Thymus (tissue), 11 donors: ENCODE results near the gene IGFBP7. TPM values are rescaled to one million over a fixed set of nuclear protein-coding genes. Genes with fewer than 3 reads are reported as not detected.

Source experiments
- DNase-seq, 9 donors: peaks; one replicate each; pipeline ENCODE4 v3.0.0-alpha.2; 2013; ENCODE audit warnings: low spot score in 9 of 9, low read depth in 6 of 9, missing footprints in 1 of 9
- H3K27ac ChIP-seq, 2 donors: one replicate each; pipeline ENCODE4 v1.5.1; 2013; ENCODE audit warnings: control low read depth in 1 of 2, low read depth in 1 of 2, low read length in 1 of 2, mild to moderate bottlenecking in 1 of 2, moderate library complexity in 1 of 2
- H3K27me3 ChIP-seq, 2 donors: one replicate each; pipeline ENCODE4 v1.5.1; 2013; ENCODE audit warnings: low read length in 1 of 2; ENCODE audit not compliant: control insufficient read depth in 2 of 2, insufficient read depth in 1 of 2
- H3K36me3 ChIP-seq, 2 donors: one replicate each; pipeline ENCODE4 v1.5.1; 2013; ENCODE audit warnings: low read length in 1 of 2, mild to moderate bottlenecking in 1 of 2, moderate library complexity in 1 of 2; ENCODE audit not compliant: control insufficient read depth in 2 of 2, insufficient read depth in 2 of 2
- H3K4me1 ChIP-seq, 2 donors: one replicate each; pipeline ENCODE4 v1.5.1; 2013; ENCODE audit warnings: low read length in 2 of 2; ENCODE audit not compliant: control insufficient read depth in 2 of 2, insufficient read depth in 2 of 2
- H3K4me3 ChIP-seq, 2 donors: one replicate each; pipeline ENCODE4 v1.5.1; 2013; ENCODE audit warnings: low read length in 2 of 2, control low read depth in 1 of 2, mild to moderate bottlenecking in 1 of 2
- H3K9me3 ChIP-seq, 2 donors: one replicate each; pipeline ENCODE4 v1.5.1; 2013; ENCODE audit warnings: low read length in 1 of 2, mild to moderate bottlenecking in 1 of 2; ENCODE audit not compliant: control insufficient read depth in 2 of 2, insufficient read depth in 1 of 2
- WGBS: extraction: QIAGEN DNeasy Blood & Tissue Kit; methylation state at CpG from one replicate; pipeline ENCODE4 v1.1.7; 2013; 5-methylcytosine and 5-hydroxymethylcytosine counted together
- polyA plus RNA-seq: library from polyadenylated mRNA; stranded (reverse); fragments of 200-250 nt; gene quantifications from one replicate; pipeline ENCODE4 v1.2.3, GENCODE V29; 2013
- total RNA-seq: library from RNA; stranded (reverse); fragments of 120-200 nt; gene quantifications from one replicate; pipeline ENCODE4 v1.2.4, GENCODE V29; 2013
- donor health status: healthy.

IGFBP7 gene
- total and polyA plus RNA-seq, 2 donors = 54.1 to 301 TPM

- H3K4me1 ChIP-seq = no peaks in the 10 kb centered on the region
- WGBS = 97% methylated on average over 1 of the region's 1 CpG
- H3K9me3 ChIP-seq = no peaks in the 10 kb centered on the region
- H3K27me3 ChIP-seq = no peaks in the 10 kb centered on the region
- no peak overlapping the region for H3K4me3 ChIP-seq
- no peak for DNase-seq
- H3K36me3 ChIP-seq = no peaks in the 10 kb centered on the region
- H3K27ac ChIP-seq = no peak overlapping the region
Measured at GRCh38 chr4:57044279-57044678, 65.9 kb downstream of the IGFBP7 start.

GRCh38 chr4:57043347-57044251 is 66.6 kb downstream of the IGFBP7 start:
- no peaks in the 10 kb centered on the region for H3K9me3 ChIP-seq
- no peaks in the 10 kb centered on the region for H3K4me1 ChIP-seq
- H3K27ac ChIP-seq = peak overlapping the region in 1 of 2 donors; percentile 26
- no peaks in the 10 kb centered on the region for H3K36me3 ChIP-seq
- no peak overlapping the region for H3K4me3 ChIP-seq
- DNase-seq = no peak
- WGBS = 87% methylated on average over 6 of the region's 6 CpGs
- no peaks in the 10 kb centered on the region for H3K27me3 ChIP-seq

GRCh38 chr4:57042711-57043169 is 67.4 kb downstream of the IGFBP7 start:
- WGBS = 98% methylated on average over 5 of the region's 5 CpGs
- no peaks in the 10 kb centered on the region for H3K4me1 ChIP-seq
- no peaks in the 10 kb centered on the region for H3K36me3 ChIP-seq
- H3K9me3 ChIP-seq = no peaks in the 10 kb centered on the region
- H3K27ac ChIP-seq = peak overlapping the region in 1 of 2 donors; percentile 51
- DNase-seq = no peak
- no peaks in the 10 kb centered on the region for H3K27me3 ChIP-seq
- no peak overlapping the region for H3K4me3 ChIP-seq

GRCh38 chr4:57041020-57041419 is 69.2 kb downstream of the IGFBP7 start:
- Histone ChIP-seq H3K36me3 (no peaks in the 10 kb centered on the region), H3K9me3 (no peaks in the 10 kb centered on the region), H3K4me1 (no peaks in the 10 kb centered on the region), H3K27ac (no peak overlapping the region), H3K4me3 (no peak overlapping the region), H3K27me3 (no peaks in the 10 kb centered on the region)
- WGBS = 99% methylated on average over 1 of the region's 1 CpG
- DNase-seq = no peak

GRCh38 chr4:57040510-57040909 is 69.7 kb downstream of the IGFBP7 start:
- no peak overlapping the region for H3K27ac ChIP-seq
- no peaks in the 10 kb centered on the region for H3K27me3 ChIP-seq
- H3K9me3 ChIP-seq = no peaks in the 10 kb centered on the region
- H3K4me1 ChIP-seq = no peaks in the 10 kb centered on the region
- 72% methylated on average over 6 of the region's 6 CpGs for WGBS
- DNase-seq = no peak
- no peaks in the 10 kb centered on the region for H3K36me3 ChIP-seq
- H3K4me3 ChIP-seq = no peak overlapping the region

- no peaks in the 10 kb centered on the region for H3K4me1 ChIP-seq
- H3K9me3 ChIP-seq = no peaks in the 10 kb centered on the region
- 93% methylated on average over 2 of the region's 2 CpGs for WGBS
- DNase-seq = no peak
- no peak overlapping the region for H3K27ac ChIP-seq
- no peaks in the 10 kb centered on the region for H3K36me3 ChIP-seq
- no peak overlapping the region for H3K4me3 ChIP-seq
- no peaks in the 10 kb centered on the region for H3K27me3 ChIP-seq
Measured at GRCh38 chr4:57039345-57039744, 70.8 kb downstream of the IGFBP7 start.

- Histone ChIP-seq H3K9me3 (no peaks in the 10 kb centered on the region), H3K27me3 (no peaks in the 10 kb centered on the region), H3K4me3 (no peak overlapping the region), H3K27ac (no peak overlapping the region), H3K36me3 (no peaks in the 10 kb centered on the region), H3K4me1 (no peaks in the 10 kb centered on the region)
- 70% methylated on average over 15 of the region's 15 CpGs for WGBS
- peak in 5 of 9 donors; percentile 1 to 41 (median 25) for DNase-seq
Measured at GRCh38 chr4:57037982-57038604, 72.1 kb downstream of the IGFBP7 start.

GRCh38 chr4:57034520-57034919 is 75.7 kb downstream of the IGFBP7 start:
- H3K36me3 ChIP-seq = peaks cover 9 to 26% of the 10 kb centered on the region in 2 donors
- no peaks in the 10 kb centered on the region for H3K4me1 ChIP-seq
- no peak for DNase-seq
- H3K27me3 ChIP-seq = no peaks in the 10 kb centered on the region
- 96% methylated on average over 3 of the region's 3 CpGs for WGBS
- H3K27ac ChIP-seq = no peak overlapping the region
- no peak overlapping the region for H3K4me3 ChIP-seq
- no peaks in the 10 kb centered on the region for H3K9me3 ChIP-seq

GRCh38 chr4:57023104-57023503 is 87.1 kb downstream of the IGFBP7 start:
- Histone ChIP-seq H3K9me3 (no peaks in the 10 kb centered on the region), H3K4me3 (no peak overlapping the region), H3K4me1 (no peaks in the 10 kb centered on the region), H3K36me3 (peaks cover 54 to 88% of the 10 kb centered on the region in 2 donors), H3K27ac (no peak overlapping the region), H3K27me3 (no peaks in the 10 kb centered on the region)
- no peak for DNase-seq
- 95% methylated on average over 4 of the region's 4 CpGs for WGBS
